GM23338 (cell line): Measurements from ENCODE around the gene DSCAML1. TPM values are rescaled to one million over a fixed set of nuclear protein-coding genes. Genes with fewer than 3 reads are reported as not detected.

Experiments
- ATAC-seq: fragments of 200-7000 bp; cut with Tn5 transposase; 3 replicates; pipeline ENCODE4 v1.9.1; 2020
- DNase-seq: peaks from one replicate; pipeline ENCODE4 v3.0.0-alpha.2; 2015; ENCODE audit warnings: low spot score
- H2AFZ ChIP-seq: fragments of 200-600 bp; sonication (generic); 2 replicates; pipeline ENCODE4 v1.8.0; 2016; ENCODE audit warnings: antibody characterized with exemption, mild to moderate bottlenecking, moderate library complexity
- H3F3A ChIP-seq: fragments of 200-600 bp; sonication (generic); replicated peaks from 2 replicates; pipeline ENCODE4 v1.8.0; 2017; ENCODE audit warnings: antibody characterized with exemption, mixed run types, low read depth
- H3K27ac ChIP-seq: fragments of 200-600 bp; sonication (generic); 2 replicates; pipeline ENCODE4 v1.6.1; 2016; ENCODE audit warnings: low read depth
- H3K27me3 ChIP-seq: fragments of 200-600 bp; sonication (generic); 2 replicates; pipeline ENCODE4 v1.8.0; 2016; ENCODE audit warnings: mild to moderate bottlenecking, mixed run types, moderate library complexity; ENCODE audit not compliant: insufficient read depth
- H3K36me3 ChIP-seq: fragments of 200-600 bp; sonication (generic); 2 replicates; pipeline ENCODE4 v1.8.0; 2016; ENCODE audit warnings: mild to moderate bottlenecking; ENCODE audit not compliant: insufficient read depth
- H3K4me1 ChIP-seq: fragments of 200-600 bp; sonication (generic); 2 replicates; pipeline ENCODE4 v1.8.0; 2016; ENCODE audit warnings: mild to moderate bottlenecking, moderate library complexity; ENCODE audit not compliant: insufficient read depth
- H3K4me2 ChIP-seq: fragments of 200-600 bp; sonication (generic); 2 replicates; pipeline ENCODE4 v1.7.1; 2017; ENCODE audit warnings: mixed run types
- H3K4me3 ChIP-seq: fragments of 200-600 bp; sonication (generic); 2 replicates; pipeline ENCODE4 v1.6.1; 2016; ENCODE audit warnings: mixed run types
- H3K79me2 ChIP-seq: fragments of 200-600 bp; sonication (generic); replicated peaks from 2 replicates; pipeline ENCODE4 v1.8.0; 2017; ENCODE audit warnings: mild to moderate bottlenecking; ENCODE audit not compliant: insufficient read depth
- H3K9me2 ChIP-seq: fragments of 200-600 bp; sonication (generic); 2 replicates; pipeline ENCODE4 v1.8.0; 2017; ENCODE audit not compliant: insufficient read depth
- H4K20me1 ChIP-seq: fragments of 200-600 bp; sonication (generic); replicated peaks from 2 replicates; pipeline ENCODE4 v1.8.0; 2017; ENCODE audit warnings: mild to moderate bottlenecking; ENCODE audit not compliant: insufficient read depth
- H3K27ac Mint-ChIP-seq: 2 replicates; pipeline ENCODE4 v1.8.0; 2020; ENCODE audit warnings: inconsistent platforms, mild to moderate bottlenecking, moderate library complexity, mixed read lengths
- H3K27me3 Mint-ChIP-seq: 3 replicates; pipeline ENCODE4 v1.8.0; 2022; ENCODE audit warnings: low read depth, mild to moderate bottlenecking, moderate library complexity, mixed read lengths, inconsistent platforms; ENCODE audit not compliant: insufficient read depth, poor library complexity
- H3K36me3 Mint-ChIP-seq: 3 replicates; pipeline ENCODE4 v1.8.0; 2021; ENCODE audit warnings: low read depth, mild to moderate bottlenecking, inconsistent platforms, moderate library complexity, mixed read lengths
- H3K4me1 Mint-ChIP-seq: 3 replicates; pipeline ENCODE4 v1.8.0; 2020; ENCODE audit warnings: mild to moderate bottlenecking, inconsistent platforms, mixed read lengths
- H3K4me3 Mint-ChIP-seq: 3 replicates; pipeline ENCODE4 v1.8.0; 2021; ENCODE audit warnings: moderate library complexity, mild to moderate bottlenecking, inconsistent platforms, mixed read lengths
- H3K9me3 Mint-ChIP-seq: 3 replicates; pipeline ENCODE4 v1.8.0; 2020; ENCODE audit warnings: moderate library complexity, mild to moderate bottlenecking, inconsistent platforms, mixed read lengths
- CREB1 ChIP-seq: fragments of 250-450 bp; sonication (Bioruptor Pico); IDR thresholded peaks from 2 replicates; pipeline ENCODE4 v1.5.0; 2020; ENCODE audit warnings: low read depth, mild to moderate bottlenecking, moderate library complexity
- CTCF ChIP-seq, 2 experiments: fragments of 200-600 bp in 1 of 2; sonication (generic) in 1 of 2; conservative IDR thresholded peaks; 2 replicates each; pipeline versions ENCODE4 v1.5.1 to v1.6.1; 2016 to 2017; ENCODE audit warnings: antibody characterized with exemption in 2 of 2, low read depth in 2 of 2, mild to moderate bottlenecking in 2 of 2, moderate library complexity in 1 of 2
- ETS1 ChIP-seq: IDR thresholded peaks from 2 replicates; pipeline ENCODE4 v1.6.1; 2016; ENCODE audit warnings: antibody characterized with exemption
- EZH2 ChIP-seq: fragments of 200-600 bp; sonication (generic); IDR thresholded peaks from one replicate; pipeline ENCODE4 v1.8.0; 2017; ENCODE audit warnings: antibody characterized with exemption, mild to moderate bottlenecking, low read depth; ENCODE audit not compliant: unreplicated experiment
- EZH2phosphoT487 ChIP-seq: fragments of 200-600 bp; sonication (generic); IDR thresholded peaks from one replicate; pipeline ENCODE4 v1.8.1; 2018; ENCODE audit warnings: antibody characterized with exemption; ENCODE audit not compliant: unreplicated experiment
- JUNB ChIP-seq: IDR thresholded peaks from one replicate; pipeline ENCODE4 v1.6.1; 2016; ENCODE audit warnings: antibody characterized with exemption; ENCODE audit not compliant: unreplicated experiment
- NANOG ChIP-seq: IDR thresholded peaks from 2 replicates; pipeline ENCODE4 v1.6.1; 2016; ENCODE audit warnings: antibody characterized with exemption, borderline replicate concordance
- POLR2AphosphoS5 ChIP-seq: IDR thresholded peaks from 2 replicates; pipeline ENCODE4 v1.6.1; 2016; ENCODE audit warnings: antibody characterized with exemption, low read depth
- REST ChIP-seq: IDR thresholded peaks from one replicate; pipeline ENCODE4 v1.6.1; 2018; ENCODE audit warnings: antibody characterized with exemption; ENCODE audit not compliant: unreplicated experiment
- STAT1 ChIP-seq: IDR thresholded peaks from one replicate; pipeline ENCODE4 v1.6.1; 2016; ENCODE audit warnings: antibody characterized with exemption; ENCODE audit not compliant: unreplicated experiment
- ZNF114 ChIP-seq: fragments of 250-450 bp; sonication (Bioruptor Pico); IDR thresholded peaks from 2 replicates; pipeline ENCODE4 v1.5.0; 2020; ENCODE audit warnings: mild to moderate bottlenecking, moderate library complexity
- ZNF331 ChIP-seq: fragments of 250-450 bp; sonication (Bioruptor Pico); IDR thresholded peaks from 2 replicates; pipeline ENCODE4 v1.5.0; 2020; ENCODE audit warnings: low read depth, mild to moderate bottlenecking, moderate library complexity
- polyA plus RNA-seq: library from polyadenylated mRNA; unstranded; fragments of >200 nt; fragmentation: Nextera tagmentation; extraction: Ambion mirVana; gene quantifications from 2 replicates; pipeline ENCODE4 v1.2.1, GENCODE V29; 2016
- total RNA-seq: library from RNA; depleted of rRNA; stranded (reverse); fragments of >200 nt; shearing (Covaris generic); gene quantifications from 2 replicates; pipeline ENCODE4 v1.2.3, GENCODE V29; 2014
- TF ChIP-seq, protein P1 (sequence below): fragments of 250-450 bp; sonication (Bioruptor Pico); IDR thresholded peaks from 2 replicates; pipeline ENCODE4 v1.5.0; 2020; ENCODE audit warnings: mild to moderate bottlenecking, moderate library complexity

Gene DSCAML1
- total and polyA plus RNA-seq, 2 experiments from 2014 or later: 0.17 TPM; not detected in 1

- Mint-ChIP-seq H3K27me3 (peaks cover 13% of the 10 kb centered on the region), H3K9me3 (no peaks in the 10 kb centered on the region), H3K4me3 (no peak overlapping the region), H3K36me3 (no peaks in the 10 kb centered on the region), H3K27ac (no peak overlapping the region), H3K4me1 (peaks cover 35% of the 10 kb centered on the region)
- DNase-seq (no peak), ATAC-seq (no peak)
- no peak overlapping the region for H3K4me2 ChIP-seq
- no peaks in the 10 kb centered on the region for H3K9me2 ChIP-seq
- no peak overlapping the region for H3K4me3 ChIP-seq
- H3K27me3 ChIP-seq: no peaks in the 10 kb centered on the region
- peaks cover 11% of the 10 kb centered on the region; the same call in 1 of the 2 replicates for H3K4me1 ChIP-seq
- H3K79me2 ChIP-seq: no peaks in the 10 kb centered on the region
- no peaks in the 10 kb centered on the region for H3F3A ChIP-seq
- no peak overlapping the region; the same call in 1 of the 2 replicates for H2AFZ ChIP-seq
- no peaks in the 10 kb centered on the region for H3K36me3 ChIP-seq
- no peak overlapping the region for H3K27ac ChIP-seq
- TF ChIP-seq CREB1 (CRISPR knock-in tag): no peak
- no peak for TF ChIP-seq STAT1
- no peak for TF ChIP-seq JUNB
- no peak for TF ChIP-seq EZH2
- TF ChIP-seq ZNF331 (CRISPR knock-in tag): no peak
- no peak for TF ChIP-seq REST
- no peak for TF ChIP-seq EZH2phosphoT487
- no peak for TF ChIP-seq NANOG
- TF ChIP-seq CTCF (conservative IDR thresholded peaks at IDR 0.05; ENCODE audit: low read depth in 2 of 2): no peak
- TF ChIP-seq POLR2AphosphoS5: no peak
- no peak for TF ChIP-seq ZNF114 (CRISPR knock-in tag)
- TF ChIP-seq, protein P1, sequence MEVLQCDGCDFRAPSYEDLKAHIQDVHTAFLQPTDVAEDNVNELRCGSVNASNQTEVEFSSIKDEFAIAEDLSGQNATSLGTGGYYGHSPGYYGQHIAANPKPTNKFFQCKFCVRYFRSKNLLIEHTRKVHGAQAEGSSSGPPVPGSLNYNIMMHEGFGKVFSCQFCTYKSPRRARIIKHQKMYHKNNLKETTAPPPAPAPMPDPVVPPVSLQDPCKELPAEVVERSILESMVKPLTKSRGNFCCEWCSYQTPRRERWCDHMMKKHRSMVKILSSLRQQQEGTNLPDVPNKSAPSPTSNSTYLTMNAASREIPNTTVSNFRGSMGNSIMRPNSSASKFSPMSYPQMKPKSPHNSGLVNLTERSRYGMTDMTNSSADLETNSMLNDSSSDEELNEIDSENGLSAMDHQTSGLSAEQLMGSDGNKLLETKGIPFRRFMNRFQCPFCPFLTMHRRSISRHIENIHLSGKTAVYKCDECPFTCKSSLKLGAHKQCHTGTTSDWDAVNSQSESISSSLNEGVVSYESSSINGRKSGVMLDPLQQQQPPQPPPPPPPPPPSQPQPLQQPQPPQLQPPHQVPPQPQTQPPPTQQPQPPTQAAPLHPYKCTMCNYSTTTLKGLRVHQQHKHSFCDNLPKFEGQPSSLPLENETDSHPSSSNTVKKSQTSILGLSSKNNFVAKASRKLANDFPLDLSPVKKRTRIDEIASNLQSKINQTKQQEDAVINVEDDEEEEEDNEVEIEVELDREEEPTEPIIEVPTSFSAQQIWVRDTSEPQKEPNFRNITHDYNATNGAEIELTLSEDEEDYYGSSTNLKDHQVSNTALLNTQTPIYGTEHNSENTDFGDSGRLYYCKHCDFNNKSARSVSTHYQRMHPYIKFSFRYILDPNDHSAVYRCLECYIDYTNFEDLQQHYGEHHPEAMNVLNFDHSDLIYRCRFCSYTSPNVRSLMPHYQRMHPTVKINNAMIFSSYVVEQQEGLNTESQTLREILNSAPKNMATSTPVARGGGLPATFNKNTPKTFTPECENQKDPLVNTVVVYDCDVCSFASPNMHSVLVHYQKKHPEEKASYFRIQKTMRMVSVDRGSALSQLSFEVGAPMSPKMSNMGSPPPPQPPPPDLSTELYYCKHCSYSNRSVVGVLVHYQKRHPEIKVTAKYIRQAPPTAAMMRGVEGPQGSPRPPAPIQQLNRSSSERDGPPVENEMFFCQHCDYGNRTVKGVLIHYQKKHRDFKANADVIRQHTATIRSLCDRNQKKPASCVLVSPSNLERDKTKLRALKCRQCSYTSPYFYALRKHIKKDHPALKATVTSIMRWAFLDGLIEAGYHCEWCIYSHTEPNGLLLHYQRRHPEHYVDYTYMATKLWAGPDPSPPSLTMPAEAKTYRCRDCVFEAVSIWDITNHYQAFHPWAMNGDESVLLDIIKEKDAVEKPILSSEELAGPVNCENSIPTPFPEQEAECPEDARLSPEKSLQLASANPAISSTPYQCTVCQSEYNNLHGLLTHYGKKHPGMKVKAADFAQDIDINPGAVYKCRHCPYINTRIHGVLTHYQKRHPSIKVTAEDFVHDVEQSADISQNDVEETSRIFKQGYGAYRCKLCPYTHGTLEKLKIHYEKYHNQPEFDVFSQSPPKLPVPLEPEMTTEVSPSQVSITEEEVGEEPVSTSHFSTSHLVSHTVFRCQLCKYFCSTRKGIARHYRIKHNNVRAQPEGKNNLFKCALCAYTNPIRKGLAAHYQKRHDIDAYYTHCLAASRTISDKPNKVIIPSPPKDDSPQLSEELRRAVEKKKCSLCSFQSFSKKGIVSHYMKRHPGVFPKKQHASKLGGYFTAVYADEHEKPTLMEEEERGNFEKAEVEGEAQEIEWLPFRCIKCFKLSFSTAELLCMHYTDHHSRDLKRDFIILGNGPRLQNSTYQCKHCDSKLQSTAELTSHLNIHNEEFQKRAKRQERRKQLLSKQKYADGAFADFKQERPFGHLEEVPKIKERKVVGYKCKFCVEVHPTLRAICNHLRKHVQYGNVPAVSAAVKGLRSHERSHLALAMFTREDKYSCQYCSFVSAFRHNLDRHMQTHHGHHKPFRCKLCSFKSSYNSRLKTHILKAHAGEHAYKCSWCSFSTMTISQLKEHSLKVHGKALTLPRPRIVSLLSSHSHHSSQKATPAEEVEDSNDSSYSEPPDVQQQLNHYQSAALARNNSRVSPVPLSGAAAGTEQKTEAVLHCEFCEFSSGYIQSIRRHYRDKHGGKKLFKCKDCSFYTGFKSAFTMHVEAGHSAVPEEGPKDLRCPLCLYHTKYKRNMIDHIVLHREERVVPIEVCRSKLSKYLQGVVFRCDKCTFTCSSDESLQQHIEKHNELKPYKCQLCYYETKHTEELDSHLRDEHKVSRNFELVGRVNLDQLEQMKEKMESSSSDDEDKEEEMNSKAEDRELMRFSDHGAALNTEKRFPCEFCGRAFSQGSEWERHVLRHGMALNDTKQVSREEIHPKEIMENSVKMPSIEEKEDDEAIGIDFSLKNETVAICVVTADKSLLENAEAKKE (CRISPR knock-in tag): no peak
- TF ChIP-seq ETS1: no peak
- H4K20me1 ChIP-seq: no peaks in the 10 kb centered on the region
These were observed 91.2 kb downstream of the DSCAML1 start for GRCh38 chr11:117705866-117706265.
